ENCODE measurements around the gene CAMTA1. TPM values are rescaled to one million over a fixed set of nuclear protein-coding genes. Genes with fewer than 3 reads are reported as not detected.

The CAMTA1 gene
- polyA plus RNA-seq, 3 donors = 82.3 to 84.7 (median 83.6) TPM

DNA sequence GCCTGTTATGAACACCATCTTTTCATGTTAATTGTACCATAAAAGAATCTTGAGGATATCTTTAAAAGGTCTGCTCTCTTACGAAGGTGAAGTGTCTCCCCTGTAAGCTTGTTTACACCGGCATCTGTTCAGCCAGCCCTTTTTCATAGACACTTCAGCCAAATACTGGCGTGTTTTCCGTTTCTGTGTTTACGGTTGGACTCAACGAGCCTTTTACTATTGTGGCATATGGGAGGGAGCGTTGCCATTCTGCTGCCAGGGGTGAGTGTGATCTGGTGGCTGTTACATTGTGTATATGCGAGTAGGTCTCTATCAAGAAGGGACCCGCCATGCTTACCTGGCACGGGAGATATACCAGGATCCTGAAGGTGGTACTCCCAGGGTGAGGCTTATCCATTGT is 433.8 kb downstream of the CAMTA1 start:
- DNase-seq (ENCODE audit: low read depth in 3 of 3, low spot score in 2 of 3) = no peak

- no peak for DNase-seq (ENCODE audit: low read depth in 3 of 3, low spot score in 2 of 3)
These were observed 434.8 kb downstream of the CAMTA1 start for GRCh38 chr1:7220007-7220406.

DNA sequence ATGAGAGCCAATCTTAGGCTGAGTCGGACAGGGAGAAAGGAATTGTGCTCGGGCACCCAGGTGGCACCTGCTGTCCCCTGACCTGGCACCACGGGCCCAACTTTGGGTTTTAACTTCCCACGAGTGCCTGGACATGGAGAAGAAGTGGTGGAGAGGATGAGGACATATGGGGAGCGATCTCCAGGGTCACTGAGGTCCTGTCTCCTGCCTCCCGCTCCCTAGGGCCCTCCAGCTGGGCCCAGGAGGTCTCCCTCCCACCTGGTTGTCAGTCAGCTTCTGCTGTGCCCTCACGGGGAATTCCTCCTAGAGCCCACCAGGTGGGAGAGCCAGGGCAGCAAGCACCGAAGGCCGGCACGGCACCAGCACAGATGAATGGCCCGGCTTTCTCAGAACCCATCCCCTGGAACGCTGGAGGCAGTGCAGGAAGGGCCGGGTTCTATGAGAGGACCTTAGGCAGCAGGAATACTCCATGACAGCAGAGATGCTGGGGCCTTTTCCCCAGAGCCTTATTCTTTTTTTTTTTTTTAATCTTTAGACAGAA is 435.5 kb downstream of the CAMTA1 start:
- DNase-seq (ENCODE audit: low read depth in 3 of 3, low spot score in 2 of 3) = no peak

- DNase-seq (ENCODE audit: low read depth in 3 of 3, low spot score in 2 of 3) = no peak
These were observed 436.8 kb downstream of the CAMTA1 start for GRCh38 chr1:7221826-7222694.

- DNase-seq (ENCODE audit: low read depth in 3 of 3, low spot score in 2 of 3) = no peak
These were observed 437.4 kb downstream of the CAMTA1 start for GRCh38 chr1:7222695-7223015.

GRCh38 chr1:7223334-7224080 is 438.3 kb downstream of the CAMTA1 start:
- DNase-seq (ENCODE audit: low read depth in 3 of 3, low spot score in 2 of 3) = no peak

- DNase-seq (ENCODE audit: low read depth in 3 of 3, low spot score in 2 of 3) = no peak
These were observed 438.9 kb downstream of the CAMTA1 start for GRCh38 chr1:7224081-7224534.

- DNase-seq (ENCODE audit: low read depth in 3 of 3, low spot score in 2 of 3) = no peak
These were observed 439.4 kb downstream of the CAMTA1 start for GRCh38 chr1:7224644-7225043.

DNA sequence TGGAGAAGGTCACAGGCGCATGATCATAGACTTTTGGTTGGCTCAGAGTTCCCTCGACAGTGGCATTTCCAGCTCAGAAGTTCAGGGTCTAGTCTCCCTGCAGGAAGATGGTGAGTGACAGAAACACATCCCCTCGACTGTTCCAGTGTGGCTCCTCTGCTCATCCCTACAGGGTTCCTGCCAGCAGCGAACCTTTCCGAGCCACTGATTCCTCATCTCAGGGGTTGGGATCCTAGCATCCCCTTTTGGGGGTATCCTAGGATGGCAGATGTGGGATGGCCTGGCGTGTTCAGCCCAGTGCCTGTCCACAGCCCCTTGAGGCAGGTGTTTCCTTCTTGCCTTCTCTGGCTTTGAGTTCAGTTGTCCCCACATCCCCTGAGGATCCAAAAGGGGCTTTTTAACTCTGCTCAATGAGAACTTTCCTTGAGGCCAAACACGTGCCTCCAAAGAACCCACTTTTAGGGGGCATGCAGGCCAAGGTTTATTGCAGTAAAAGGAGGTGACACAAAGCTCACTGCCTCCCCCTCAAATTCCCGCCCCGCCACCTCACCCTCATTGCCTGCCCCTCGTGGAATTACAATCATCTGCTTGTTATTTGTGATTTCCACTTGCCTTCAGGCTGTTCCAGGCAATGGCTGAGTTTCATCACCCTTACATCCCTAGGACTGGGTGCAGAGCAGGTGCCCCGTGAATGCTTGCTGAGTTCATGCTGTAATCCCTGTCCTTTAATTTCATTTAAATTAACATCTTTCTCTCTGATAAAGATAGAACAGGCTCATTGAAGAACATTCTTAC is 440.7 kb downstream of the CAMTA1 start:
- DNase-seq (ENCODE audit: low read depth in 3 of 3, low spot score in 2 of 3) = no peak

DNA sequence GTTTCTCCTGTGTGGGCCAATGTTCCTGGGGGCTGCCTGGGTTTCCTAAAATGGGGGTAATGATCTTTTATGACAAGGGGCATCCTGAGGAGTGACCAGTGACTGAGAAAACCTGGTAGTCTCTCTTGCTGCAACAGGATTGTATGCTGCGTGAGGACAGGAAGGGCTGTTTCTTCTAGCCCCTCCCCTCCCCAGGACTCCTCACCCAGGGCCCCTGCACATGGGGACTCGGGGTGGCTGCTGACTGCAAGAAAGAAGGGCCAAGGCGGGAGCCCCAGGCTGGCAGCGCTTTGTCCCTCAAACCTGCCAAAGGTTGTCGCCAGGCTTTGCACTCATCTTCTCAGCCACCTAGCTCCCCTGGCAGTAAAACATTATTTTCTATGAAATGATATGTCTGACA is 442.4 kb downstream of the CAMTA1 start:
- DNase-seq (ENCODE audit: low read depth in 3 of 3, low spot score in 2 of 3) = no peak

- DNase-seq (ENCODE audit: low read depth in 3 of 3, low spot score in 2 of 3) = no peak
These were observed 443.2 kb downstream of the CAMTA1 start for GRCh38 chr1:7228252-7228961.

DNA sequence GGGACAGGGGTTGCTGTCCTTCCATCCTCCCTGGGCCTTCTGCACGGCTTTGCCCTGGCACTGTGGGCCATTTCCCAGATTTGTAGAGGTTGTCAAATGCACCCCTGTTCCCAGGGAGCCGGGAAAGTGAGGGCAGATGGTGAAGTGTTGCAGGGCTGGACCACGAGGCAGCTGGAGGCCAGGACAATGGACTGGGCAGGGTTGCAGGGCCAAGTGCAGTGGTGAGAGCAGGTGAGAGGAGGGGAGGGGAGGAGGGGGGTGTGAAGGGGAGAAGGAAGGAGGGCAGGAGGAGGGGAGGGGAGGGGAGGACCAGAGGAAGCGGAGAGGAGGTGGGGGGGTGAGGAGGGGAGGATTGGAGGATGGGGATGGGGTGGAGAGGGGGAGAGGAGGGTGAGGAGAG is 443.9 kb downstream of the CAMTA1 start:
- DNase-seq (ENCODE audit: low read depth in 3 of 3, low spot score in 2 of 3) = no peak

DNA sequence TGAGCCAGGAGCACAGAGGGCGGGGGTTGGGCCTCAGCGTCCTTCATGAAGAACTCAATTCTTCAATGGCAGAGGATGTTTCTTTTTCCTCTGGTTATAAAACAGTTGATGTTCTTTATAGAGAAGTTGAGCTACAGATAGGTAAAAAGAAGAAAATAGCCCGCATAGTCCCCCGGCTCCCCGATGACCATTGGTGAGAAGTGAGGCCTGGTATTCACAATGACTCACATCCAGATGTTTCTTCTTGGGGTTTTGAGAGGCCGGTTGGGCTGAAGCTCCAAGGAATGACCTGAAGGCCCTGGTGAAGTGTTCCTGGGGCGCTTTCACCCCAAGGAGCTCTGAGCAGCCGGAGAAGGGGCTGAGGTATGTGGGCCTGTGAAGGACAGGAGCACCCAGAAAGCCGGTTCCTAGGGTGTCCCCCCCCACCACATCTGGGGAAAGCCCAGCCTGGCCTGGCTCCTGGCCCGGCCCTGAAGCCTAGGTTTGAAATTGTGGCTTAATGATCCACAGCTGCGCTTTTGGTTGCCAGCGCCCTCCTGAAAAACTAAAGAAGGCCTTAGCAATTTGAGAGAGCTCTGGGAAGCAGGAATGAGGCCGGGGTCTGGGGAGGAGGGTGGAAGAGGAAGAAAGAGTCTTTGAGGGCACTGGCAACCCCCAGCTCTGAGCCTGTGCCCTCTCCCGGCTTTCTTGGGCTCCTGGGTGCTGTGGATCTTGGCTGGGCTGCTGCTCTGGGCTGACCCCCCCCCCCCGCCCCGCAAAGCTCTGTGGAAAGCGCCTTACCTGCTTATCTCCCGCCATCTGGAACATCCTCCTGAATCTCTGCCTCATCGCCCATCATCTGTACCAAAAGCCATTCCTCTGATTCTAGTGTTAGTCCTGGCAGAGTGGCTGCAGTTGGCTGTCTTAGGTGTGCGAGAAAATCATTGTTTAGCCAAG is 444.7 kb downstream of the CAMTA1 start:
- no peak for DNase-seq (ENCODE audit: low read depth in 3 of 3, low spot score in 2 of 3)

DNA sequence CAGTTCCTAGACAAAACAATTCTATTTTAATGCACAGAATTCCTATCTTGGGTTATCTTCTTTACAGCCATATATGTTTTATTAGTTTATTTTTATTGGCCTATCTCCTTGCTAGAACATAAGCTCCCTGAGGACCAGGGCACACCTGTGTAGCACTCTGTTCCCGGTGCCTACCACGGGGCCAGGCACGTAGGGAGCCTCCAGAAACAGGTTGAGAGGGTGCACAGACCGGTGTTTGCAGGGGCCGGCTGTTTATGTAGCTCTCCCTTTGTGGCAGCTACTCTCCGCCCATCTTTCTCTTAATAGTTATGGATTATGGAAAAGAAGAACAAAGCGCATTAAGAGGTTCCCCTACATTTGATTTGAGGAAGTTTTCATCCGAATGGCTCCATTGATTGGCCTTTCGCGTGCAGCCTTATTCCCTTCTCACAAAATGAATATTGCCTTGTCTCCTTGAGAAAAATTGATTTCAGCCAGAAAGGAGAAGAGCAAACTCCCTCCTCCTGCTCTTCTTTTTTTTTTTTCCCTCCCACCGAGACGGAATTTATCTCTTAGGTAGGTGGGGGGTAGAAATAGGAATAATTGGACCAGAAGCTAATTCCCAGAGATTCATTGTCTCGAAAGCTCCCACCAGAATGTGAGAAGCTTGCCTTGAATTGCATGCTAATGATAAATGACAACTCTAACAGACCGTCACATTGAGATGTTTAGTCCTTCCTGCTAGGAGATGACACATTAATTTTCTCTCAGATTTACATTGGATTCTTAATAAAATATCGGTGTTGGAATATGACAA is 447.4 kb downstream of the CAMTA1 start:
- no peak for DNase-seq (ENCODE audit: low read depth in 3 of 3, low spot score in 2 of 3)

DNA sequence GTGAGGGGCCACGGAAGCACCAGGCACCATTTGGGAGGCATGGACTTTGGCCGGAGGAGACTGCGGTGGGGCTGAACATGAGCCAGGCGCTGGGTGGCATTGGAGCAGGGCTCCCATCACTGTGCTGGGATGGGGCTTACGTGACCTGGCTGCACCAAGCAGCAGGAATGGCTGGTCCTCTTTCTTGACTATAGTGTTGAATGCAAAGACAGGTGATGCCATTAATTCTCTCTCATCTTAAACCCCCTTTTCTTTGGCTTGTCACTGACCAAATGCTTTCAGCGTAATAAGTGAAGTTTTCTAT is 447.9 kb downstream of the CAMTA1 start:
- no peak for DNase-seq (ENCODE audit: low read depth in 3 of 3, low spot score in 2 of 3)

GRCh38 chr1:7233646-7234470 is 448.6 kb downstream of the CAMTA1 start:
- no peak for DNase-seq (ENCODE audit: low read depth in 3 of 3, low spot score in 2 of 3)

- DNase-seq (ENCODE audit: low read depth in 3 of 3, low spot score in 2 of 3) = no peak
These were observed 449.2 kb downstream of the CAMTA1 start for GRCh38 chr1:7234471-7234755.
